NCI-H1694 treated with DMSO at 0.1 percent for 48 hours (cell line): ENCODE measurements around the gene TSPAN15.
"Not testable (repeated sequence)": the region's sequence is repeated elsewhere in the genome, so short reads cannot be mapped to it uniquely, and the experiment has no call there.

Experiments
- DNase-seq: peaks from one replicate; lab custom pipeline; 2025; lab: John Stamatoyannopoulos, UW

TSPAN15 gene

DNA sequence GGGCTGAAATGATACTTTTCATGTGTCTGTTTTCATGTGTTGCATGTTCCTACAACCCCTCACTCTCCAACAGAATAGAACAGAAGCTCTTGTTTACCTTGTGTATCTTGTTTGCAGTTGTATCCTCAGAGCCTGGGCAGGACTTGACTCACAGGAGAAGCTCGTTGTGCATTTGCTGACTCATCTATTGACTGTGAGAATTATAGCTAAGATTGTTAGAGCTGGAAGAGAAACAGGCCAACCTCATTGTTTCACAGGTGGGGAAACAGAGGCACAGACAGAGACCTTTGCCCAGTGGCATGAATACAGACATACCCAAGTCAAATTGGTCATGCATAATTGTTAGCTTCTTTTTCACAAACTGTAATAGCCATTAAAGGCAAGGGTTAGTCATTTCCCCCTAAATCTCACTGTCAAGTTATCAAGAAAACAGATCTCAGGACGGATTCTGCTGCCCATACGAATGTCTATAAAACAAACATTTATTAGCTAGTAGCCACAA is 4.6 kb upstream of the TSPAN15 start:
- DNase-seq = no peak

GRCh38 chr10:69449841-69450240 is 1.4 kb upstream of the TSPAN15 start:
- peak; percentile 64 for DNase-seq

DNA sequence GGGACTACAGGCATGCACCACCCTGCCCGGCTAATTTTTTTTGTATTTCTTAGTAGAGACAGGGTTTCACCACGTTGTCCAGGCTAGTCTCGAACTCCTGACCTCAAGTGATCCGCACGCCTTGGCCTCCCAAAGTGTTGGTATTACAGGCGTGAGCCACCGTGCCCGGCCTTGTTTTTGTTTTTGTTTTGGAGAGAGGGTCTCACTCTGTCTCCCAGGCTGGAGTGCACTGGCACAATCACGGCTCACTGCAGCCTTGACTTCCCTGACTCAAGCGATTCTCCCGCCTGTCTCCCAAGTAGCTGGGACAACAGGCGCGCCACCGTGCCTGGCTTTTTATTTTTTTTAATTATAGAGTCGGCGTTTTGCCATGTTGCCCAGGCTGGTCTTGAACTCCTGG is 870 bp upstream of the TSPAN15 start:
- DNase-seq = not testable (repeated sequence)

DNA sequence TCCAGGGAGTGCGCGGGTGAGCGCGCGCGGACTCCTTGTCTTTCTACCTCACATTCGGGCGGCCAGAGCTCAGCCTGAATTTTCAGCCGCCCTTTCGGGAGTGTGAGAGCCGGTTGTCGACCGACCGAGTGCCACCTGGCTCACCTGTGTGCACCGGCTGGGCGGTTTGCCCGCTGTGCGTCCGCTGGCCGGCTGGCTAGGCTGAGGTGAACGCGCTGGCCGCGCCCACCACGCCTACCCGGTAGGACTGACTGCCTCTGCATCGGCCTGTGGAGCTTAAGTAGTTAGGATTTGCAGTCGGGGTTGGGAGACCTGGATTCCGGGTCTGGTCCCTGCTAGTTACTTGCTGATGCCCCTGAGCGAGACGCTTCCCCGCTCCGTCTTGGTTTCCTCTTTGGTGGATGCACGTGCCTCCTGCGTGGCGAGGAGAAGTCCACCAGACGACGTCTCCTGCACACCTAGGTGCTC is 553 bp downstream of the TSPAN15 start:
- DNase-seq = no peak

GRCh38 chr10:69452676-69453415 is 1.6 kb downstream of the TSPAN15 start:
- DNase-seq = no peak

GRCh38 chr10:69453795-69454194 is 2.5 kb downstream of the TSPAN15 start:
- DNase-seq = no peak

DNA sequence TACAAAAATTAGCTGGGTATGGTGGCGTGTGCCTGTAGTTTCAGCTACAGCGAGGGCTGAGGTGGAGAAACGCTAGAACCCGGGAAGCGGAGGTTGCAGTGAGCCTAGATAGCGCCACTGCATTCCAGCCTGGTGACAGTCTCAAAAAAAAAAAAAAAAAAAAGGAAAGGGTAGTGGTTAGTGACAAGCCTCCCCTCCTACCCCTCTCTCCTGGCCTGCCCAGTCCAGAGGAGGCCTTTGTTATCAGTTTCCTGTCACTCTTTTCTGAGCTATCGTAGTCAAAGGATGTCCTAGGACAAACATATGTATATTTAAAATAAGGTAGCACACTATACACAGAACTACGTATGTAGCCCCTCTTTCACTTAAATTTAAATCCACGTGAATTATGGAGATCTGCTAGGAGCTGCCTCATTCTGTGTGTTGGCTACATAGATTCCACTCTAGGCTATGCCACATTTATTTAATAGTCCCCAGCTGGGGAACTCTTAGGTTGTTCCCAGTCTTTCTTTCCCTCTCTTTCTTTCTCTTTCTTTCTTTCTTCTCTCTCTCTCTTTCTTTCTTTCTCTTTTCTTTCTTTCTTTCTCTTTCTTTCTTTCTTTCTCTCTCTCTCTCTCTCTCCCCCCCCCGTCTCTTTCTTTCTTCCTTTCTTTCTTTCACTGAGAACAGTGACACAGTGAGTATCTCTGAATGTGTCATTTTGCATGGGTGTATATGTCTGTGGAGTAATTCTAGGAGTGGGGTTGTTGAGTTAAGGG is 3.9 kb downstream of the TSPAN15 start:
- DNase-seq = no peak

DNA sequence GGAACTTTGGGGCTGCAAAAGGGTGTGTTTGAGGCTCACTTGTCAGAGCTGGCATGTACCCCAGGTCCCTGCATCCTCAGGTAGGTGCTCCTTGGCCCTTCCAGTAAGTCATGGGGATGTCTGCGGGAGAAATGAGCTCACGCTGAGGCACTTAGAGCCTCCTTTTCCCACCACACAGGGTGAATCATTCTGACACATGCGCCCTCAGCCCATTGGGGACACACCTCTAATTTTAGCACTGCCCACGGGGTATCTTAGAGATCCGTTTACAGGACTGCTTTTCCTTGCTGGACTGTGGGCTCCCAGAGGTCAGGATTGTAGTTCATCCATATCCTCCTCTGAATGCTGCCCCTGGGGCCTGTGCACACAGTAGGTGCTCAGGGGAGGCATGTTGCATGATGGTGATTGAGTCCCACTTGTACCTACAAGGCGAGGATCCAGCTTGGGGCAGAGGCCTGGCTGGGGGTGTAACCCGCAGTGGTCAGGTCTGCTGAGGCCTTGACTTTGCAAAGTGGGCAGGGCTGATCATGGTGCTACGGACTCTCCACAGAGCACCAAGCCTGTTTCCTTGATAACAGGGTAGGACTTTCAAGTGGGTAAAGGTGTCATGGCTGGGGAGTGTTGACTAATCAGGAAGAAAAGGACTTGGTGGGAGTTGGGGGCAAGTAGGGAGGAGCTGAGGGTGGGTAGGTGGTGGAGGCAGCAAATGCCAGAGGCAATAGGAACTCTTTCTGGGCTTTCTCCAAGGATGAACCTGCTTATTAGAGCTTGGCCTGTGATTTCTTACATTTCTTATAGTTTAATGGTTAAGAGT is 5.8 kb downstream of the TSPAN15 start:
- no peak for DNase-seq

- no peak for DNase-seq
These were observed 6.5 kb downstream of the TSPAN15 start for GRCh38 chr10:69457771-69458237.

GRCh38 chr10:69458430-69459100 is 7.3 kb downstream of the TSPAN15 start:
- no peak for DNase-seq

DNA sequence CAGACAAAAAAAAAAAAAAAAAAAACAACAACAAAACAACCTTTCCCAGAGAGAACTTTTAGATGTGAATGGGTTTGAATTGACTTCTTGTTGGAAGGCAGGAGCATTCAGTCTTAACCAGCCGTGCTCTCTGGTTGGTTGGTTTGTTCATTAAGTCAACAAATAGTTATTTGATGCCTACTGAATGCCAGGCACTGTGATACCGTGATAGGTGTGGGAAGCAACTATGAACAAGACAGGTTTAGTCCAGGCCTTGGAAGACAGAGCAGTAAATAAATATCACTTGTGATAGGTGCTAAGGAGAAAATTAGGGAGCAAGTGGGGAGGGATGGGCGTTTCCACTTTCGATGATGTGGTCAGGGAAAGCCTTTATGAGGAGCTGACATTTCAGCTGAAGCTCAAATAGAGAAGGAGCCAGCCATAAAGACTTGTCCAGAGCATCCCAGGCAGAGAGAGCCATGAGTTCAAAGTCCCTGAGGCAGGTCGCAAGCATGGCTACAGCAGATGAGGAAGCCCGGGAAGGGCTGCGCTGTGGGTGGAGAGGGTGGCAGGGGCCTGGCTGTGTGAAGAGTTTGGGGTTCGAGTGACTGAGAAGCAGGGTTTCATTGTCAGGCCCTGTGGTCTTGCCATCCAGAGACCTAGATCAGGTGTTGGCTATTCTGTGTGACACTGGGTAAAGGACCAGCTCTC is 8.0 kb downstream of the TSPAN15 start:
- no peak for DNase-seq

DNA sequence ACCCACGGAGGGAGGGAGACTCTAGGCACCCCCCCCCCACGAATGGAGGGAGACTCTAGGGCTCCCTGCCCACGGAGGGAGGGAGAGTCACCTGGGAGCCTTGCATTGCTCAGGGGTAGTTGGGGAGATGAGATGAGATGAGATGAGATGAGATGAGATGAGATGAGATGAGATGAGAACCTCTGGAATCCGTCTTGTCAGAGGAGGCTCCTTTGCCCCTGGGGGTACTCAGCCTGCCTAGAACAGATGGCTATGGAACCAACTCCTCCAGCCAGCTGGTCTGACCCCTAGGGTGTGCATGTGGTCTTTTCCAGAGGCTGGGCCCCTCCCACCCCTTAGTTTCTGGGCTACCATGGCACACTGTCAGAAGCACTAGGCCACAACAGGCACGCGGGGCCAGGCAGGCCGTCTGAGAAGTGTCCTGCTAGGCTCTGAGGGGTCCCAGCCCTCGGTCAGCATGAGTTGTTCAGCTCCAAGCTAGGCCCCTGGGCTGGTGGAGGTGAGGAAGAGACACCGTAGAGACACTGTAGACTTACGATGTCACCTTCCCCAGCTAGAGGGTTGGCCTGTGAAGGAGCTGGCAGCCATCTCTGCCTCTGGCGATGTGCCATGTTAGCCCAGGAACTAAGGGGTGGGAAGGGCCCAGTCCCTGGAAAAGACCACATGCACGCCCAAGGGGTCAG is 8.8 kb downstream of the TSPAN15 start:
- DNase-seq = no peak

- DNase-seq = no peak
These were observed 9.4 kb downstream of the TSPAN15 start for GRCh38 chr10:69460576-69461242.

DNA sequence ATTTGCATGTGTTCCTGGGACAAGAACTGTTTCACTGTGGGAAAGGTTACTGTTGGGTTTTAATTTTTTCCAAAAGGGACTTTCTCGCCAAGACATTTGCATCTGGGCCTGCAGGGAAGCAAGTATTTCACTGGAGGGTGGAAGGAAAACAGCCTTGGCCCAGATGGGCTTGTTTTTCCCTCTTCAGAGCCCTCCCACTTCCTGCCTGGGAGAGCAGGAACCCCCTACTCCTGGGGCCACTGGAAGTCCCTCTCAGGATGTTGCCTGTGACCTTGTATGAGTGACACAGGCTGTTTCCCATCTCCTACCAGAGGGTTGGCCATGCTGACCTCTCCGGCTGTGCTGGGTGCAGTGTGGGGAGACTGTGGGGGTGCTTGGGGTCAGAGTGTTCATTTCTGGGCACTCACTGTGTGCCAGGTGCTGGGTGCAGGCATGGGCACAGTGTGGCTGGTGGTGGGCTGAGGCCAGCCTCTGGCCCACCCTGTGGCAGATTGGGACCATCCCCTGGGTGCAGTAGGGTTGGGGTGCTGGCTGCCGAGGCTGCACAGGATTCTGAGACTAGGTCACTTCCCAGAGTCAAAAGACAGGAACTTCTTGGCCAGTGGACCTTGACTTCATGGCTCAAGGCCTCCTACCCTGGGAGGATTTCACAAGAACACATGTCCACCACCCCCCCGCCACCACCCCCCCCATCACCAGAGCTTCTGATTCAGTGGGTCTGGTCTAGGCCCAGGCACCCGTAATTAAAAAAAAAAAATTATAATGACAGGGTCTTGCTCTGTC is 10.2 kb downstream of the TSPAN15 start:
- DNase-seq = no peak

GRCh38 chr10:69463886-69464285 is 12.6 kb downstream of the TSPAN15 start:
- DNase-seq = no peak

- no peak for DNase-seq
These were observed 13.1 kb downstream of the TSPAN15 start for GRCh38 chr10:69464401-69464800.

DNA sequence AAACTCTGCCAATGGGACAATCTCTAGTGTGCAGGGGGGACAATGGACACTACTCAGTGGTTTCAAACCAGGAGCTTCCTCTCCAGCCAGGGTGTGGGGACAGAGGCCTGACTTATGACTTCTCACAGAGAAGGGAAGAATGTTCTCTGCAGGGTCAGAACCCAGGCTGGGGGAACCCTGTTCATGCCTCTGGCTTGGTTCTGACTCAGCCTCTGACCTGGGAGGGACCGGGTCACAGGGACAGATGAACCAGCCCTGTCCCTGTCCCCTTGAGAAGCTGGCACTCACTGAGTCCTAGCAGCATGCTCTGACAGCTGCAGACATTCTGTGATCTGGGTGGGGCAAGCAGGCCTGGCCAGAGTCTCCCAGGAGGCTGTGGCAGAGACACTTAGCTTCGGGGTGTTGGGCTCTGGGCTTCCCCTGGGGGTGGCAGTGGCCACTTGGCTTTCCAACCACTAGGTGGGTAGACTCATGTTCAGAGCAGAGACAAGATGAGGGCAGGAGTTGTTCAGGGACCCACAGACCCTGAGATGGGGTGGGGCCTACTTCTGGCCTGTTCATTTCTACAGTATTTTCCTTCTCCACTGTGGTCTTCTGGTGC is 13.6 kb downstream of the TSPAN15 start:
- DNase-seq = no peak

- no peak for DNase-seq
These were observed 14.3 kb downstream of the TSPAN15 start for GRCh38 chr10:69465457-69466157.
